NCI-H2107 treated with DMSO at 0.1 percent for 48 hours (cell line): ENCODE results near the gene TLE1.

Source experiments
- DNase-seq: peaks from one replicate; lab custom pipeline; 2025; ENCODE audit not compliant: unreplicated experiment; lab: John Stamatoyannopoulos, UW

Gene TLE1

GRCh38 chr9:81686614-81687520 is 2.5 kb downstream of the TLE1 start:
- DNase-seq = peak; percentile 64

GRCh38 chr9:81685763-81686613 is 3.4 kb downstream of the TLE1 start:
- peak; percentile 14 for DNase-seq

GRCh38 chr9:81684635-81685034 is 4.7 kb downstream of the TLE1 start:
- DNase-seq = no peak

- no peak for DNase-seq
Measured at GRCh38 chr9:81683704-81684103, 5.6 kb downstream of the TLE1 start.

- no peak for DNase-seq
Measured at GRCh38 chr9:81683238-81683637, 6.1 kb downstream of the TLE1 start.

GRCh38 chr9:81682797-81683196 is 6.5 kb downstream of the TLE1 start:
- DNase-seq = peak; percentile 13

GRCh38 chr9:81682177-81682576 is 7.2 kb downstream of the TLE1 start:
- DNase-seq = no peak

- DNase-seq = peak; percentile 37
Measured at GRCh38 chr9:81680506-81680905, 8.8 kb downstream of the TLE1 start.

- DNase-seq = no peak
Measured at GRCh38 chr9:81680006-81680405, 9.3 kb downstream of the TLE1 start.

GRCh38 chr9:81678088-81678487 is 11.3 kb downstream of the TLE1 start:
- DNase-seq = no peak

GRCh38 chr9:81676395-81676794 is 13.0 kb downstream of the TLE1 start:
- no peak for DNase-seq

GRCh38 chr9:81673310-81673709 is 16.0 kb downstream of the TLE1 start:
- DNase-seq = no peak

GRCh38 chr9:81671880-81672280 is 17.5 kb downstream of the TLE1 start:
- DNase-seq = peak; percentile 10

GRCh38 chr9:81669866-81670265 is 19.5 kb downstream of the TLE1 start:
- no peak for DNase-seq

GRCh38 chr9:81669041-81669651 is 20.2 kb downstream of the TLE1 start:
- no peak for DNase-seq

GRCh38 chr9:81666123-81666522 is 23.2 kb downstream of the TLE1 start:
- no peak for DNase-seq

GRCh38 chr9:81665322-81665871 is 23.9 kb downstream of the TLE1 start:
- DNase-seq = peak; percentile 30

GRCh38 chr9:81664638-81665222 is 24.6 kb downstream of the TLE1 start:
- DNase-seq = no peak

GRCh38 chr9:81661339-81661738 is 28.0 kb downstream of the TLE1 start:
- peak; percentile 75 for DNase-seq

GRCh38 chr9:81656871-81657337 is 32.4 kb downstream of the TLE1 start:
- no peak for DNase-seq

- no peak for DNase-seq
Measured at GRCh38 chr9:81656004-81656403, 33.3 kb downstream of the TLE1 start.
